H9 (cell line): Measurements from ENCODE around the gene PICALM. TPM values are rescaled to one million over a fixed set of nuclear protein-coding genes. Genes with fewer than 3 reads are reported as not detected.

Experiments used
- DNase-seq: peaks from one replicate; pipeline ENCODE4 v3.0.0-alpha.2; 2017
- H2AFZ ChIP-seq: one replicate; pipeline ENCODE4 v1.6.1; 2013; ENCODE audit warnings: mild to moderate bottlenecking, low read length, control low read depth, moderate library complexity
- H2AK5ac ChIP-seq: 2 replicates; pipeline ENCODE4 v1.6.1; 2013; ENCODE audit warnings: low read length, control low read depth, mixed read lengths; ENCODE audit not compliant: insufficient read length
- H2BK120ac ChIP-seq: one replicate; pipeline ENCODE4 v1.6.1; 2013; ENCODE audit warnings: low read depth, mild to moderate bottlenecking, low read length, control low read depth, inconsistent platforms; ENCODE audit not compliant: poor library complexity, severe bottlenecking
- H2BK12ac ChIP-seq: 2 replicates; pipeline ENCODE4 v1.6.1; 2013; ENCODE audit warnings: low read length, control low read depth, mixed read lengths, low read depth; ENCODE audit not compliant: insufficient read length
- H2BK15ac ChIP-seq: 2 replicates; pipeline ENCODE4 v1.6.1; 2013; ENCODE audit warnings: low read depth, low read length, control low read depth
- H2BK20ac ChIP-seq: one replicate; pipeline ENCODE4 v1.6.1; 2013; ENCODE audit warnings: low read depth, mild to moderate bottlenecking, low read length, control low read depth, inconsistent platforms; ENCODE audit not compliant: poor library complexity, severe bottlenecking
- H2BK5ac ChIP-seq: 2 replicates; pipeline ENCODE4 v1.6.1; 2013; ENCODE audit warnings: low read length, control low read depth, mixed read lengths; ENCODE audit not compliant: insufficient read length
- H3K14ac ChIP-seq: 2 replicates; pipeline ENCODE4 v1.6.1; 2013; ENCODE audit warnings: low read length, control low read depth; ENCODE audit not compliant: insufficient read depth
- H3K18ac ChIP-seq: 2 replicates; pipeline ENCODE4 v1.6.1; 2013; ENCODE audit warnings: low read depth, mild to moderate bottlenecking, mixed read lengths, low read length, control low read depth; ENCODE audit not compliant: insufficient read length
- H3K23ac ChIP-seq: 2 replicates; pipeline ENCODE4 v1.6.1; 2013; ENCODE audit warnings: low read length, control low read depth, mixed read lengths, low read depth; ENCODE audit not compliant: insufficient read length
- H3K23me2 ChIP-seq: 2 replicates; pipeline ENCODE4 v1.6.1; 2013; ENCODE audit warnings: low read depth, mild to moderate bottlenecking, mixed read lengths, low read length, control low read depth; ENCODE audit not compliant: insufficient read length, poor library complexity, severe bottlenecking
- H3K27ac ChIP-seq: 2 replicates; pipeline ENCODE4 v1.5.1; 2013; ENCODE audit warnings: low read length, control low read depth, mixed read lengths, low read depth; ENCODE audit not compliant: insufficient read length
- H3K27me3 ChIP-seq: 2 replicates; pipeline ENCODE4 v1.6.1; 2013; ENCODE audit warnings: low read length, control low read depth, inconsistent platforms; ENCODE audit not compliant: insufficient read depth
- H3K4ac ChIP-seq: 2 replicates; pipeline ENCODE4 v1.6.1; 2013; ENCODE audit warnings: low read depth, mild to moderate bottlenecking, control low read depth, inconsistent platforms, low read length, moderate library complexity
- H3K4me1 ChIP-seq: 2 replicates; pipeline ENCODE4 v1.6.1; 2013; ENCODE audit warnings: low read length, control low read depth, inconsistent platforms; ENCODE audit not compliant: insufficient read depth
- H3K4me2 ChIP-seq: 2 replicates; pipeline ENCODE4 v1.6.1; 2013; ENCODE audit warnings: low read length, control low read depth, mixed read lengths; ENCODE audit not compliant: insufficient read length, insufficient read depth
- H3K56ac ChIP-seq: 2 replicates; pipeline ENCODE4 v1.6.1; 2013; ENCODE audit warnings: low read depth, mild to moderate bottlenecking, mixed read lengths, low read length, control low read depth; ENCODE audit not compliant: insufficient read length
- H3K79me1 ChIP-seq: 2 replicates; pipeline ENCODE4 v1.6.1; 2013; ENCODE audit warnings: low read depth, mild to moderate bottlenecking, moderate library complexity, low read length, control low read depth, inconsistent platforms; ENCODE audit not compliant: insufficient read depth, poor library complexity, severe bottlenecking
- H3K79me2 ChIP-seq: 2 replicates; pipeline ENCODE4 v1.6.1; 2013; ENCODE audit warnings: low read length, control low read depth, inconsistent platforms; ENCODE audit not compliant: insufficient read depth
- H3K9ac ChIP-seq: 2 replicates; pipeline ENCODE4 v1.6.1; 2013; ENCODE audit warnings: low read length, control low read depth, mixed read lengths; ENCODE audit not compliant: insufficient read length; ENCODE audit errors: extremely low read depth
- H3K9me3 ChIP-seq: one replicate; pipeline ENCODE4 v1.6.1; 2013; ENCODE audit warnings: low read depth, low read length, inconsistent platforms; ENCODE audit not compliant: control insufficient read depth
- H3T11ph ChIP-seq: one replicate; pipeline ENCODE4 v1.6.1; 2013; ENCODE audit warnings: mild to moderate bottlenecking, low read length, control low read depth, inconsistent platforms
- H4K20me1 ChIP-seq: one replicate; pipeline ENCODE4 v1.6.1; 2013; ENCODE audit not compliant: control insufficient read depth, insufficient read length, insufficient read depth
- H4K5ac ChIP-seq: 2 replicates; pipeline ENCODE4 v1.6.1; 2013; ENCODE audit warnings: low read depth, mild to moderate bottlenecking, mixed read lengths, low read length, control low read depth; ENCODE audit not compliant: insufficient read length
- H4K8ac ChIP-seq: replicated peaks from 2 replicates; pipeline ENCODE4 v1.6.1; 2013; ENCODE audit warnings: low read length, control low read depth, mixed read lengths, low read depth; ENCODE audit not compliant: insufficient read length
- H4K91ac ChIP-seq: 2 replicates; pipeline ENCODE4 v1.6.1; 2013; ENCODE audit warnings: low read depth, mild to moderate bottlenecking, moderate library complexity, mixed read lengths, low read length, control low read depth; ENCODE audit not compliant: insufficient read length
- H3K27ac Mint-ChIP-seq, 3 experiments: 2 replicates in 2 of 3; 3 replicates in 1 of 3; pipeline ENCODE4 v1.8.0; 2020 to 2021; ENCODE audit warnings: mixed read lengths in 3 of 3, mild to moderate bottlenecking in 1 of 3, moderate library complexity in 1 of 3
- H3K27me3 Mint-ChIP-seq: 2 replicates; pipeline ENCODE4 v1.8.0; 2021; ENCODE audit warnings: low read depth, mild to moderate bottlenecking, moderate library complexity, mixed read lengths
- H3K36me3 Mint-ChIP-seq, 3 experiments: 2 replicates in 2 of 3; 3 replicates in 1 of 3; pipeline ENCODE4 v1.8.0; 2020 to 2021; ENCODE audit warnings: low read depth in 3 of 3, mixed read lengths in 3 of 3; ENCODE audit not compliant: insufficient read depth in 1 of 3
- H3K4me1 Mint-ChIP-seq, 2 experiments: 2 replicates each; pipeline ENCODE4 v1.8.0; 2020; ENCODE audit warnings: mixed read lengths in 2 of 2
- H3K4me3 Mint-ChIP-seq, 2 experiments: 2 replicates in 1 of 2; 3 replicates in 1 of 2; pipeline ENCODE4 v1.8.0; 2020 to 2021; ENCODE audit warnings: mild to moderate bottlenecking in 2 of 2, mixed read lengths in 2 of 2, moderate library complexity in 1 of 2
- H3K9me3 Mint-ChIP-seq, 2 experiments: 2 replicates in 1 of 2; 3 replicates in 1 of 2; pipeline ENCODE4 v1.8.0; 2020; ENCODE audit warnings: mild to moderate bottlenecking in 2 of 2, mixed read lengths in 2 of 2, moderate library complexity in 1 of 2
- WGBS: extraction: QIAGEN DNeasy Blood & Tissue Kit; methylation state at CpG from one replicate; pipeline ENCODE4 v1.1.7; 2013; ENCODE audit warnings: missing lambda C conversion rate, low lambda C conversion rate, mixed read lengths; ENCODE audit not compliant: insufficient read length; ENCODE audit errors: extremely low coverage; 5-methylcytosine and 5-hydroxymethylcytosine counted together
- total RNA-seq: library from RNA; stranded (reverse); gene quantifications from 2 replicates; pipeline ENCODE4 v1.2.1, GENCODE V29; 2021
- TF ChIP-seq, protein P1 (sequence below): fragments of 200-600 bp; sonication (generic); conservative IDR thresholded peaks from 3 replicates; pipeline ENCODE4 v1.8.0; 2021; ENCODE audit warnings: antibody characterized with exemption, mild to moderate bottlenecking

The PICALM gene
- total RNA-seq, 1 experiment from 2014 or later, result 76.4 TPM

DNA sequence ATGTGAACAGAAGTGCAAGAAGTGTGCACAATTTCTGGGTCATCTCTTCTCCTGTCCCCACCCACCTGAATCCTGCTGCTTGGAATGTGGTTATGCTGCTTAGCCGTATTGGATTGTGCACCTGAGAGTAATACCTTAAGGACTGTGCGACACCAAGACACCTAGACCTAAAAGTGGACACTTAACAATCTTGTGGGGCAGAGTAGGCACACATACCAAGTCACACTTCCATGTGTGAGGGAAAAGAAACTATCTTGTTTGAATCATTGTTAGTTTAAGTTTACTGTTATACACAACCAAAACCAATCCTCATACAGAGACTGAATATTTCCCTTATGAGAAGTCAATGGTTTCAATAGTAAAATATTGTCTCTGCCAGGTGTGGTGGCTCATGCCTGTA is 120.0 kb downstream of the PICALM start:
- no peak for DNase-seq
- WGBS, result no CpG with 5 or more reads among the region's 2 CpGs
- H2BK20ac ChIP-seq, result no peak overlapping the region
- H3K79me2 ChIP-seq, result no peaks in the 10 kb centered on the region
- Mint-ChIP-seq H3K4me3 (no peak overlapping the region), H3K9me3 (peaks cover 0 to 7% of the 10 kb centered on the region in 2 experiments; a peak in 4 of 5 replicates), H3K36me3 (peaks cover 9 to 18% (median 16%) of the 10 kb centered on the region in 3 experiments), H3K27ac (no peak overlapping the region), H3K27me3 (no peaks in the 10 kb centered on the region), H3K4me1 (no peaks in the 10 kb centered on the region)
- H4K91ac ChIP-seq, result no peak overlapping the region
- H3K23me2 ChIP-seq, result no peaks in the 10 kb centered on the region
- no peak overlapping the region for H2BK12ac ChIP-seq
- no peaks in the 10 kb centered on the region for H3K79me1 ChIP-seq
- no peak overlapping the region for H4K5ac ChIP-seq
- no peak overlapping the region for H3K4me2 ChIP-seq
- H2BK15ac ChIP-seq, result no peak overlapping the region
- H3K4ac ChIP-seq, result no peak overlapping the region
- H2AFZ ChIP-seq, result no peak overlapping the region
- no peak overlapping the region for H3K56ac ChIP-seq
- H3K9me3 ChIP-seq, result no peaks in the 10 kb centered on the region
- no peak overlapping the region for H3K27ac ChIP-seq
- TF ChIP-seq, protein P1, sequence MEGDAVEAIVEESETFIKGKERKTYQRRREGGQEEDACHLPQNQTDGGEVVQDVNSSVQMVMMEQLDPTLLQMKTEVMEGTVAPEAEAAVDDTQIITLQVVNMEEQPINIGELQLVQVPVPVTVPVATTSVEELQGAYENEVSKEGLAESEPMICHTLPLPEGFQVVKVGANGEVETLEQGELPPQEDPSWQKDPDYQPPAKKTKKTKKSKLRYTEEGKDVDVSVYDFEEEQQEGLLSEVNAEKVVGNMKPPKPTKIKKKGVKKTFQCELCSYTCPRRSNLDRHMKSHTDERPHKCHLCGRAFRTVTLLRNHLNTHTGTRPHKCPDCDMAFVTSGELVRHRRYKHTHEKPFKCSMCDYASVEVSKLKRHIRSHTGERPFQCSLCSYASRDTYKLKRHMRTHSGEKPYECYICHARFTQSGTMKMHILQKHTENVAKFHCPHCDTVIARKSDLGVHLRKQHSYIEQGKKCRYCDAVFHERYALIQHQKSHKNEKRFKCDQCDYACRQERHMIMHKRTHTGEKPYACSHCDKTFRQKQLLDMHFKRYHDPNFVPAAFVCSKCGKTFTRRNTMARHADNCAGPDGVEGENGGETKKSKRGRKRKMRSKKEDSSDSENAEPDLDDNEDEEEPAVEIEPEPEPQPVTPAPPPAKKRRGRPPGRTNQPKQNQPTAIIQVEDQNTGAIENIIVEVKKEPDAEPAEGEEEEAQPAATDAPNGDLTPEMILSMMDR, result no peak
- no peaks in the 10 kb centered on the region for H4K20me1 ChIP-seq
- H2BK5ac ChIP-seq, result no peak overlapping the region
- no peaks in the 10 kb centered on the region for H3K27me3 ChIP-seq
- H3T11ph ChIP-seq, result no peak overlapping the region
- H3K23ac ChIP-seq, result no peak overlapping the region
- H3K4me1 ChIP-seq, result no peaks in the 10 kb centered on the region
- no peak overlapping the region for H3K18ac ChIP-seq
- no peak overlapping the region for H3K14ac ChIP-seq
- no peak overlapping the region for H2BK120ac ChIP-seq
- no peak overlapping the region for H2AK5ac ChIP-seq
- H3K9ac ChIP-seq, result no peak overlapping the region
- H4K8ac ChIP-seq, result no peak overlapping the region
